ENCODE results near the gene HOTAIR. TPM values are rescaled to one million over a fixed set of nuclear protein-coding genes. Genes with fewer than 3 reads are reported as not detected.

HOTAIR gene
- total RNA-seq, 1 donor from 2014 or later = 12.5 TPM

DNA sequence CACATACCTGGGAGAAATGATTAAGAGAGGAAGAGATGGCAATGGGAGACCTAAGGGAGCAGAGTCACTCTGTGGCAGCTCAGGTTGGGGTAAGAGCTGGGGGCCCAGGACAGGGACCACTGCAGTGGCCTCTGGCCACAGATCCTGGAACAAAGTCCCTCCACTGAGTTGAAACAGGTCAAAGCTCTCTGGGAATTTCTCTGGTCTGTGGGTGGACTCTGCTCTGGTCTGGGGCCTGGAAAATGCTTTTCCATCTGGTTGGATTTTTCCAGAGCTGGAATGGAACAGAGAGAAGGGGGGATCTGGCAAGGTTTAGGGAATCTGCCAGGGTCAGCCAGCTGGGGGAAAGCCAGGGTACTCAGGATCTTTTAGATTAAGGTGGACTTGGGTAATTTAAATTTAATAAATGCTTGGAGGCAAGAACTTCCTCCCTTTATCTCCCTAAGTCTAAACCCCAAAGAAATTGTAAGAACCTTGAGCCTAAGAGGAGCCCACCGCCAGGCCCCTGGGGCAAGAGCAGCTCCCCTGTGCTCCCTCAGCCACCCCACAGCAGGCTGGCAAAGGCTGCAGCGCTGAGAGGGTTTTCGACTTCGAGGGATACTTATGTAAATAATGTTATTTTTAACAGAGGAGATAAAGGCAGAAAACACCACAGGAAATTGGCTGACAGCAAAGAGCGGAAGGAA lies 13.9 kb upstream of the HOTAIR start:
- no peak for DNase-seq (ENCODE audit: low spot score)

- DNase-seq (ENCODE audit: low spot score) = peak; percentile 77
These were observed 13.1 kb upstream of the HOTAIR start for GRCh38 chr12:53987787-53988230.

DNA sequence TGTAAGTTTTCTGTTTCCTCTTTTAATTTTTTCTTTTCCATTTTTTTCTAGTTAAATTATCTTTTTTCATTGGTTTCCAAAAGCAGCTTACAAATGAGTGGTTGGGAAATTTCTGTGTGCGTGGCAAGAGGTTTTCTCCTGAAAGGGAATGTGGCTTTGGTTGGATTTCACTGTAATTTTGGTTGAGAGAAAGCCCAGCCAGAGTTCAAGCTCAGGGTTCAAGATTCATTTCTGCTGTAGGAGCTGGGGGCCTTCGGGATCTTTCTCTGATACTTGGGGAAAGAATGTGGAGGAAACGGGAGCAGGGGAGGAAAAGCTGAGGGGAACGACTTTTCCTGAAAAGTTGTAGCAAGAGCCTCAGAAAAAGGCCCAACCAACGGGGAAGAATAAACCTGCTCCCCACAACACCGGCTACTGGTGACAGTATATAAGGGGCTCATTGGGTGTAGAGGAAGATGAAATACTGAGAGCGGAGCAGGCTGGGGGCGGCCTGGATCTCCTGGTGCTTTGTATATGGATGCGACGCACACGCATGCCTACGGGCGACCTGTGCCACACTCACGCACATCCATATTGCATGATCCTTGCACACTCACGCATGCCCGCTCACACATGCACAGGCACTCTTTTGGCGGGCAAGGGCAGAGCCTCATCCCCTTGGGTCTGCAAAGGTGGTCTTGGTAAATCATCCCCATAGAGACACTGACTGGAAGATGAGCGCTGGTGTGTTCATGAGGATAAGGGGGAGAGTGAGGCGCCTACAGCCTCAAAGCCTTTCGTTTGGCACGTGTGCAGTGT lies 12.1 kb upstream of the HOTAIR start:
- DNase-seq (ENCODE audit: low spot score) = no peak

- peak; percentile 55 for DNase-seq (ENCODE audit: low spot score)
These were observed 11.4 kb upstream of the HOTAIR start for GRCh38 chr12:53985994-53986685.

DNA sequence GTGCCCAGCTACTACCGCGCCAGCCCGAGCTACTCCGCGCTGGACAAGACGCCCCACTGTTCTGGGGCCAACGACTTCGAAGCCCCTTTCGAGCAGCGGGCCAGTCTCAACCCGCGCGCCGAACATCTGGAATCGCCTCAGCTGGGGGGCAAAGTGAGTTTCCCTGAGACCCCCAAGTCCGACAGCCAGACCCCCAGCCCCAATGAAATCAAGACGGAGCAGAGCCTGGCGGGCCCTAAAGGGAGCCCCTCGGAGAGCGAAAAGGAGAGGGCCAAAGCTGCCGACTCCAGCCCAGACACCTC lies 10.9 kb upstream of the HOTAIR start:
- peak; percentile 32 for DNase-seq (ENCODE audit: low spot score)

DNA sequence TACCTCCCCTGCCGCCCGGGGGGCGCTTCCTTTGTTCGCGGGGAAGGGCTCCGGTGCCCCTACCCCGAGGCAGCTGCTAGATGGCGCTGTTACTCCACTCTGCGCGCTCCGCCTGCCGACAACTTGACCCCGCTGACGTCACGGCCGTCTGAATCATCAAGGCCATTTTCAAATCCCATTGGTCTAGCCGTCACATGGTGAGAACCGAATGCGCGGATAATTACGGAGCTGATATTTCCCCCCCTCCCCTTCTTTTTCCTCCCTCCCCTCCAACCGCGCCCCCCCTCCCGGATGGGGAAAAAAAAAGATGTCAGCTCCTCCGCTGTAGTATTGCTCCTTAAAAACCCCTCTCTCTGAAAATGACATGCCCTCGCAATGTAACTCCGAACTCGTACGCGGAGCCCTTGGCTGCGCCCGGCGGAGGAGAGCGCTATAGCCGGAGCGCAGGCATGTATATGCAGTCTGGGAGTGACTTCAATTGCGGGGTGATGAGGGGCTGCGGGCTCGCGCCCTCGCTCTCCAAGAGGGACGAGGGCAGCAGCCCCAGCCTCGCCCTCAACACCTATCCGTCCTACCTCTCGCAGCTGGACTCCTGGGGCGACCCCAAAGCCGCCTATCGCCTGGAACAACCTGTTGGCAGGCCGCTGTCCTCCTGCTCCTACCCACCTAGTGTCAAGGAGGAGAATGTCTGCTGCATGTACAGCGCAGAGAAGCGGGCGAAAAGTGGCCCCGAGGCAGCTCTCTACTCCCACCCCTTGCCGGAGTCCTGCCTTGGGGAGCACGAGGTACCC lies 10.3 kb upstream of the HOTAIR start, which contains the start of gene HOXC10:
Gene HOXC10, plus strand, starts transcription at position 246 of the 791 bp plus-strand sequence. Its CDS starts 114 bp downstream, at position 360.
- peak; percentile 99 for DNase-seq (ENCODE audit: low spot score)

DNA sequence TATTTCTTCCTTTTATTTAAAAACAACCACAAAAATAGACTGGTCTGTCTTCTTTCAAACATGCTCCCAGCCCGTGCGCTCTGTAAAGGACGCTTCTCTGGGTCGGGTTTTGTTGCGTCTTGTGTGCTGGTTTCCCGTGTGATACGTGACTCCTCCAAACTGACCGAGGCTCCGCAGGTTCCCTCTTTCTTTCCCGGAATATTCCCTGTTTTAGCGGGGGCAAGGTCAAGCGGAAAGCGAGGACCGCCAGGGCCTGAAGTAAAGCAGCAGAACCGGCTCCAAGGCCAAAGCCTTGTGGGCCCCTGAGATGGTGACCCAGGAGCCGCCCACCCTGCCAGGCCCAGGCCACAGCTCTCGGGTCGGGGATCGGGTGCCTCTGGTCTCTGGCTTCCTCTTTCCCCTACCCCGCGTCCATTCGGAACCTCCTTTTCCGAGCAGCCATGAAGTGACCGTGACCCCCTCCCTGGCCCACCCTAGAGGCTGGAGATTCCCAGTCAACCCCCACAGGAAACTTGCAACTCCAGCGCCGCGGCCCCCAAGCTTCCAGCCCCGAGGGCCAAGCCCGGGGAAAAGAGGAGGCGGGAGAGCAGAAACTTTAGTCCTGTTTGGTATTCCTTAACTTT lies 9.3 kb upstream of the HOTAIR start:
- peak; percentile 42 for DNase-seq (ENCODE audit: low spot score)

DNA sequence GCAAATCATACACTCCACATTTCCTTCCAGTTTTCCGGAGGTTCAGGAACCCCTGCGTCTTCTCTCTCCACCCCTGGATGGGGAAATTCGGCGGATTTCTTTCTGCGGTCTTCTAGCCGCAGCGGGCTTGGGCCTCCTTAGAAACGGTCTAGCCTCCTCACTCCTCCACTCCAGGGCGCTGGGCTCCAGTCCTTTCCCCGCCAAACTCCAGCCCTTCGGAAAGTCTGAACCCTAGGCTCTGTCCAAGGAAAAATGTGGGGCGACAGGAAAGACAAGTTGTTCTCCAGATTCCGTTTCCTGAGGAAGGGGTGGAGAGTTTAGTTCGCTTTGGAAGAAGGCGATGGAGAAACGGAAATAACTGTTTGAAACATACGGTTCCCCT lies 8.8 kb upstream of the HOTAIR start:
- peak; percentile 47 for DNase-seq (ENCODE audit: low spot score)

DNA sequence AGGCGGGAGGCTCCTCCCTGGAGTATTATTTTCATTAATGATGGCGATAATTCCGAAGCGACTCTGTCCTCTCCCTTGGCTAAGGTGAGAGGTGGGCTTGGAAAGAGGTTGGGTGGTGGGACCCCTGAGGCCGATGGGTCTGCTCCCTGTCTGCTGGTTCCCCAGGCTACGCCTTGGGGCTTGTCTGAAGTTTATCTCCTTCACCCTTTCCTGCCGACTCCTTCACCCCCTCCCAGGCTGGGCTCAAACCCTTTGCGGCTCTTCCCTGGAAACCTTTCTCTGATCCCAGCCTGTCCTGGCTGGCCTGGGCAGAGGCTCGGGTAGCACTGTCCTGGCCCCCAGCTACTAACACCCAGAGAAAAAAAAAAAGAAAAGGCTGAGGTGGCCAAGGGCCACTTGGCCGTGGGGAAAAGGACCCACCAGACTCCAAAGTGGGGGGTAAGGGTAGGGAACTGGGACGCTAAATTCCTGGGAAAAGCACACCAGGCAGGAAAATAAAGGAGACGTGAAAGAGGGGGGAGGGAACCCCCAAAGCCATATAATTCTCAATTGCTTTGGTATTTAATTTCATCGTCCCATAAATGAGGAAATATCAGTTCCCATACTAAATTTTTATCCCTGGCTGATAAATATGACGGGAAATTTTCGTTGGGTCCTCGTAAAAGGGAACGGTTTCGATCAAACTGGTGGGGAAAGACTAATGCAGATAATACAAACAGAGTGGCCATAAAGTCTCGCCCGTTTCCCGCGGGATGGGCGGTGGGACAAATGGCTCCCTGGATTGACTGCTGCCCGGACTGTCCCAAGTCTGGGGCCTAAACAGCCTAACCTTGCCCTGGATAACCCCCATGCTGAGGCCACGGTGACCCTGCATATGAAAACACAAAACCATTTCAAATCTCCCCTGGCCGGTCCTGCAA lies 8.2 kb upstream of the HOTAIR start:
- no peak for DNase-seq (ENCODE audit: low spot score)

DNA sequence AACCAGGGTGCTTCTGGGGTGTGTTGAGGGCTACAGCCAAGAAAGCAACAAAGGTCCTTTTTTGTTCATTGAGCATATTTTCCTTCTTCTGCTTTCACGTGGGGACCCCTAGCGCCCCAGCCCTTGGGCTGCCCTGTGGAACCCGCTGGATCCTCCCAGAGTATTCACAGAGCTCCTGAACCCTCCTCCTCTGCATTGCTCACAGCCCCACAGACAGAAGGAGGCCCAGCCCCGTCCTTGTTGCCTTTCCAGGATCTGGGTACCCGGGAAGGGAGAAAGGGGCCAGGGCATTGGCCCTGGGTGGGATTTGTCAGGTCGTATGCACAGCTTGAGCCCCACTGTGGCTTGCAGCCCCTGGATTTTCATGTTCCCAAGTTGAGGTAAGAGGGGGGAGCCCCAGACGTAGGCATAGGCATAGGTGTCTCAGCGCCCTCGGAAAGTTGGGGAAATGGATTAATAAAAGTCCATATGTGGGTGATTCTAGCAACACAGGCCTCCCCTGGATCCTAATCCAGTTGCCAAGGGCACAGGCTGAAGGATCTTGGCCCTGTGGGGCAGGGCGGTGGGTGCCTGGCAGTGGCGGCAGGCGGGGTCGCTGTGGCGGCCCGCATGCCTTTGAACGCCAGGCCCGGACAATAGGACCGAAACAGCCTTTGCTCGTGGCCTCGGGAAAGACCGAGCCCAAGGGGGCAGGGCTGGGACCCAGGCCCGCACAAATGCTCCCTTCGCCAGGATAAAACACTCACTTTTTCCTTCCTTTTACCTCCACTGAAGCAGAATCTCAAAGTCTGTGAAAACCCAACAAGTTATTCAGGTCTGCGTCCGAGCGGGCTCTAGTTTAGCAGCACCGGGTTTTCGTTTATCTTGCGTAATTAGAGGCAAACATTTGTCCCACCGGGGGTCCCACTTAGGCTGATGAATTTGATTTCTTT lies 7.1 kb upstream of the HOTAIR start:
- DNase-seq (ENCODE audit: low spot score) = peak; percentile 78

GRCh38 chr12:53980802-53981496 lies 6.2 kb upstream of the HOTAIR start:
- DNase-seq (ENCODE audit: low spot score) = peak; percentile 44

GRCh38 chr12:53980104-53980801 lies 5.5 kb upstream of the HOTAIR start:
- DNase-seq (ENCODE audit: low spot score) = peak; percentile 69

GRCh38 chr12:53978477-53979356 lies 4.0 kb upstream of the HOTAIR start:
- peak; percentile 69 for DNase-seq (ENCODE audit: low spot score)

DNA sequence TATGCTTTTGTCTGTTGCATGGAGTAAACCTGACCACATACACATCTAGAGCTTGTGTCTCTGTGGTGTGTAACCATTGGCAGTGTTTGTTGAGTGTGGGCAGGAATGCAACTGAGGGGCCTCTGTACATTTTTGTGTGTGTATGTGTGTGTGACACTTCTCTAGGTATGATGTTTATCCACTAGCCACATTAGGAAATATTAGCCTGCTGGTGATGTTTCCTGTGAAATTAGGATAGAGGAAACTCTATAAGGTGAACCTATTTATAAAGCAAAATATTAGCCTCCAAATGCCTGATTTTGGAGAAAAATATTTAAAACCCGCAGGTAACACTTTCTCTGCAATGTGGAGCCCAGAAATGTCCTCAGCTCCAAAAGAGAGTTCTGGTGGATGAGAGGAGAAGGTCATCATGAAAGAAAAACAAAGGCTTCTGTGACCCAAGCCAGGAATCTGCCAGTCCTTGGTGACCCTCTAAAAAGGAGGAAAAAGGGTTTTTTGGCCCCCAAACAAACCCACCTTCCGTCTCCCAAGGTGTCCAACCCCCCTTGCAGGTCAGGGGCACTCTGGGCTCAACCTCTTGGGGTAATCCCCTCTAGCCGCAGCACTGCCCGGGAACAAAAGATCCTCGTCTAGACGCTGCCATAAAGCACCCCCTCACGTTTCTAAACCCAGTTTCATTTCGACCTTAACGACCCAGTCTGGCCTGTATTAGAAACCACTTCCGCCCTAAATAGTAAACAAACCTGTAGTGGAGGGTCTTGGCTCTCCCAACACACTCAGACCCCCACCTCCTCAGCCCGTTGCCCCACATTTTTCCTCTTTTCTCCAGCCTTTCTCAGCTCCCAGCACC lies 3.1 kb upstream of the HOTAIR start:
- no peak for DNase-seq (ENCODE audit: low spot score)

DNA sequence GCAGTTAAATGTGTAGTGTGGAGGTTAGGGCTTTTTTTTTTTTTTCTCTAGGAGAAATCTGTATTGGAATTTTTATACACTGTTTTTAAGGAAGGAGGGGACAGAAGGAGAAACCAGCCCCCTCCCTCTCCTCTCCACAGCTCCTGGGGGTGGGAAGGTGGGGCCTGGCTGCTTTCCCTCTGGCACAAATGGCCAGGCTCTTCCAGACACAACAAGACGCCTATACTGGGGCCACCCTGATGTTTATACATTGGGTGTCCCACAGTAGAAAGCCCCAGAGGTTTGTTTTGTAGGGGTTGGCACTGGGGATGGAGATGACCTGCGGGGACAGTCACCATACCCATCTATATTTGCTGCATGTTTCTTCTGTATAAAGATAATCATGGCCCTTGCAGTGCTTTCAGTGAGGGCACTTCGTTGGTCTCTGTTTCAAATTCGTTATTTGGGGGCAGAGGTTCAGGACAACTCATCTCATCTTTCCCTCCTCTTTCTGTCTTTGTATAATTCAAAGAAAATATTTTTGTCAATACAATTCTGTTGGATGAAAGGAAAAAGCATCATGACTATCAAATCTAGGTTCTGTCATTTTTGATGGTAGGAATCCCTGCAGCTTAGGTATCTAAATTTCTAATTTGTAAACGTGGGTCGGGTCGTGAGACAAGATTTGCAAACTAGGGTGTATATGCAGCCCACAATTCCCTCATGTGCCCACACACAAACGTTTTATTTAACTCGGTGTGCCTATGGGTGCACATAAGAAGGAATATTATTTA lies 2.3 kb upstream of the HOTAIR start:
- DNase-seq (ENCODE audit: low spot score) = no peak

Measured in umbilical cord (tissue), 2 donors.